Stimulated activated CD4-positive, alpha-beta T cell treated with anti-CD3 and anti-CD28 coated beads, TNF-alpha, amount 100 ng/mL, for 1 hour (primary cell): ENCODE results near the gene SNX11.
"Not testable (repeated sequence)": the region's sequence is repeated elsewhere in the genome, so short reads cannot be mapped to it uniquely, and the experiment has no call there.

Source experiments
- DNase-seq, 3 donors: peaks; one replicate each; pipeline ENCODE4 v3.0.0-alpha.2; 2020; ENCODE audit warnings: low read depth in 3 of 3, low spot score in 1 of 3

The SNX11 gene

GRCh38 chr17:48107137-48108055, at the start of gene SNX11:
TSS of gene SNX11 (plus strand) at chr17:48107766. CDS start at chr17:48112044, 4,278 bp downstream.
- peak; percentile 84 to 85 (median 84) for DNase-seq

GRCh38 chr17:48058393-48059124, 49.0 kb upstream of the SNX11 start:
- DNase-seq: no peak

GRCh38 chr17:48059125-48059668, 48.4 kb upstream of the SNX11 start:
- no peak for DNase-seq

GRCh38 chr17:48060249-48060648, 47.3 kb upstream of the SNX11 start:
- no peak for DNase-seq

- DNase-seq: no peak
Measured at GRCh38 chr17:48062273-48062672, 45.3 kb upstream of the SNX11 start.

GRCh38 chr17:48064638-48065037, 42.9 kb upstream of the SNX11 start:
- DNase-seq: no peak

- DNase-seq: no peak
Measured at GRCh38 chr17:48066192-48066591, 41.4 kb upstream of the SNX11 start.

- DNase-seq: no peak
Measured at GRCh38 chr17:48066656-48067055, 40.9 kb upstream of the SNX11 start.

GRCh38 chr17:48067245-48067644, 40.3 kb upstream of the SNX11 start:
- DNase-seq: no peak

- not testable (repeated sequence) for DNase-seq
Measured at GRCh38 chr17:48067808-48068207, 39.8 kb upstream of the SNX11 start.

GRCh38 chr17:48068491-48068961, 39.0 kb upstream of the SNX11 start:
- no peak for DNase-seq

GRCh38 chr17:48070195-48070594, 37.4 kb upstream of the SNX11 start:
- DNase-seq: no peak

- no peak for DNase-seq
Measured at GRCh38 chr17:48071654-48072053, 35.9 kb upstream of the SNX11 start.

- not testable (repeated sequence) for DNase-seq
Measured at GRCh38 chr17:48072811-48073210, 34.8 kb upstream of the SNX11 start.

- DNase-seq: not testable (repeated sequence)
Measured at GRCh38 chr17:48073566-48074094, 33.9 kb upstream of the SNX11 start.

- DNase-seq: peak; percentile 51 to 55 (median 54)
Measured at GRCh38 chr17:48074322-48075081, 33.1 kb upstream of the SNX11 start.

GRCh38 chr17:48077152-48077551, 30.4 kb upstream of the SNX11 start:
- DNase-seq: not testable (repeated sequence)

GRCh38 chr17:48081858-48082257, 25.7 kb upstream of the SNX11 start:
- DNase-seq: no peak

GRCh38 chr17:48084932-48085331, 22.6 kb upstream of the SNX11 start:
- no peak for DNase-seq

- no peak for DNase-seq
Measured at GRCh38 chr17:48093341-48094045, 14.1 kb upstream of the SNX11 start.
